ENCODE measurements around the gene DGKG.

DNA sequence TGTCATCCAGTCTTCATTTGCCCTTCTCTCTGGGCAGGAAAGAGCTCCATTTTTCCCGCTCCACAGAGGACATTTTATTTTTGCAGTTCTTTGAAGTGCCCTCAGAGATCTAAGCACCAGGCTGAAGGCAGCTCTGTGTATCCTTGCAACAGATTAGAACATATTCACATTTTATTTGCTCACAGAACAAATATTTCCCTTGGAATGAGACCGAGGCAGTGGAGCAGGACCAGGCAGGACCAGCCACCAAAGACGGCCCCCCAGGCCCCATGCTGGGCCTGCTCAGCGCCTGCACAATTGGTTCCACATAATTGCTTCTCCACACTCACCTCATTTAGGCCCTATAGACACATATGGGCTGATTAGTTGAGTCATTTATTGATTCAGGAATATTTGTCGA, 237.4 kb downstream of the DGKG start:
- TF ChIP-seq, protein P1, sequence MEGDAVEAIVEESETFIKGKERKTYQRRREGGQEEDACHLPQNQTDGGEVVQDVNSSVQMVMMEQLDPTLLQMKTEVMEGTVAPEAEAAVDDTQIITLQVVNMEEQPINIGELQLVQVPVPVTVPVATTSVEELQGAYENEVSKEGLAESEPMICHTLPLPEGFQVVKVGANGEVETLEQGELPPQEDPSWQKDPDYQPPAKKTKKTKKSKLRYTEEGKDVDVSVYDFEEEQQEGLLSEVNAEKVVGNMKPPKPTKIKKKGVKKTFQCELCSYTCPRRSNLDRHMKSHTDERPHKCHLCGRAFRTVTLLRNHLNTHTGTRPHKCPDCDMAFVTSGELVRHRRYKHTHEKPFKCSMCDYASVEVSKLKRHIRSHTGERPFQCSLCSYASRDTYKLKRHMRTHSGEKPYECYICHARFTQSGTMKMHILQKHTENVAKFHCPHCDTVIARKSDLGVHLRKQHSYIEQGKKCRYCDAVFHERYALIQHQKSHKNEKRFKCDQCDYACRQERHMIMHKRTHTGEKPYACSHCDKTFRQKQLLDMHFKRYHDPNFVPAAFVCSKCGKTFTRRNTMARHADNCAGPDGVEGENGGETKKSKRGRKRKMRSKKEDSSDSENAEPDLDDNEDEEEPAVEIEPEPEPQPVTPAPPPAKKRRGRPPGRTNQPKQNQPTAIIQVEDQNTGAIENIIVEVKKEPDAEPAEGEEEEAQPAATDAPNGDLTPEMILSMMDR (conservative IDR thresholded peaks at IDR 0.05; ENCODE audit: low read length) = no peak
- no peak for TF ChIP-seq EZH2phosphoT487 (IDR thresholded peaks at IDR 0.05; ENCODE audit: borderline replicate concordance)
